Activated T-helper 1 cell treated with anti-CD3 and anti-CD28 coated beads, Interleukin-12 subunit alpha, Interleukin-12 subunit beta, Interleukin-2, Interleukin-4 antibody, amounts not matched to agents 30 ng/mL and 10 ng/mL and 1 ng/mL, durations not matched to agents 14 hours and 24 hours and 36 hours (primary cell): Measurements from ENCODE around the gene CD7. TPM values are rescaled to one million over a fixed set of nuclear protein-coding genes. Genes with fewer than 3 reads are reported as not detected.

Source experiments
- DNase-seq: peaks from one replicate; pipeline ENCODE4 v3.0.0; 2021; ENCODE audit warnings: low spot score
- H3K27ac Mint-ChIP-seq: one replicate; pipeline ENCODE4 v1.8.0; 2021; ENCODE audit warnings: mild to moderate bottlenecking, mixed read lengths
- H3K27me3 Mint-ChIP-seq: one replicate; pipeline ENCODE4 v1.8.0; 2022; ENCODE audit warnings: mild to moderate bottlenecking, moderate library complexity, mixed read lengths; ENCODE audit not compliant: insufficient read depth
- H3K36me3 Mint-ChIP-seq: one replicate; pipeline ENCODE4 v1.8.0; 2021; ENCODE audit warnings: low read depth, mixed read lengths
- H3K4me1 Mint-ChIP-seq: one replicate; pipeline ENCODE4 v1.8.0; 2021; ENCODE audit warnings: low read depth, mixed read lengths
- H3K4me3 Mint-ChIP-seq: one replicate; pipeline ENCODE4 v1.8.0; 2021; ENCODE audit warnings: mild to moderate bottlenecking, moderate library complexity, mixed read lengths
- H3K9me3 Mint-ChIP-seq: one replicate; pipeline ENCODE4 v1.8.0; 2021; ENCODE audit warnings: mixed read lengths
- intact Hi-C: fragments of 100-400 bp; cut with micrococcal nuclease; formaldehyde crosslinking; loops from one replicate; pipeline ENCODE4 v1.15.1; 2024
- total RNA-seq: library from RNA; stranded (reverse); gene quantifications from 2 replicates; pipeline ENCODE4 v1.2.3, GENCODE V29; 2022

CD7 gene
- total RNA-seq, 1 donor from 2014 or later, result 455 TPM

- peaks cover 4% of the 10 kb centered on the region for H3K36me3 Mint-ChIP-seq
- peak; percentile 51 for DNase-seq
- H3K27me3 Mint-ChIP-seq, result no peaks in the 10 kb centered on the region
- peak overlapping the region; percentile 89 for H3K4me3 Mint-ChIP-seq
- peak overlapping the region; percentile 98 for H3K27ac Mint-ChIP-seq
- intact Hi-C loops, result loop anchor here (1.0 to 10.0 kb wide), 3 partner anchors 22 to 435 kb away; partner anchors contain the start of genes CENPX, LRRC45 and P4HB
- H3K9me3 Mint-ChIP-seq, result no peaks in the 10 kb centered on the region
- peaks cover 84% of the 10 kb centered on the region for H3K4me1 Mint-ChIP-seq
Observed at GRCh38 chr17:82299452-82299851, 18.0 kb downstream of the CD7 start.

GRCh38 chr17:82298538-82299421 is 18.6 kb downstream of the CD7 start:
- H3K27ac Mint-ChIP-seq, result peak overlapping the region; percentile 98
- no peaks in the 10 kb centered on the region for H3K27me3 Mint-ChIP-seq
- intact Hi-C loops, result loop anchor here (1.0 to 10.0 kb wide), 5 partner anchors 23 to 434 kb away; partner anchors contain the start of genes CENPX, CSNK1D, LRRC45 and P4HB
- H3K36me3 Mint-ChIP-seq, result peaks cover 4% of the 10 kb centered on the region
- DNase-seq, result no peak
- peaks cover 90% of the 10 kb centered on the region for H3K4me1 Mint-ChIP-seq
- H3K4me3 Mint-ChIP-seq, result peak overlapping the region; percentile 89
- no peaks in the 10 kb centered on the region for H3K9me3 Mint-ChIP-seq

- Mint-ChIP-seq H3K4me3 (peak overlapping the region; percentile 89), H3K27me3 (no peaks in the 10 kb centered on the region), H3K36me3 (peaks cover 4% of the 10 kb centered on the region), H3K9me3 (no peaks in the 10 kb centered on the region), H3K27ac (peak overlapping the region; percentile 98), H3K4me1 (peaks cover 85% of the 10 kb centered on the region)
- peak; percentile 91 for DNase-seq
- intact Hi-C loops, result loop anchor here (1.0 to 10.0 kb wide), 6 partner anchors 8 to 433 kb away; partner anchors contain the start of genes CENPX, CSNK1D, LRRC45 and P4HB
Observed at GRCh38 chr17:82297714-82298537, 19.5 kb downstream of the CD7 start.

GRCh38 chr17:82297280-82297713 is 20.1 kb downstream of the CD7 start:
- Mint-ChIP-seq H3K9me3 (no peaks in the 10 kb centered on the region), H3K36me3 (peaks cover 4% of the 10 kb centered on the region), H3K27me3 (no peaks in the 10 kb centered on the region), H3K4me1 (peaks cover 79% of the 10 kb centered on the region), H3K27ac (peak overlapping the region; percentile 98), H3K4me3 (peak overlapping the region; percentile 89)
- DNase-seq, result peak; percentile 87
- intact Hi-C loops, result loop anchor here (1.0 to 10.0 kb wide), 4 partner anchors 9 to 432 kb away; partner anchors contain the start of genes CENPX, LRRC45 and P4HB

- Mint-ChIP-seq H3K27me3 (no peaks in the 10 kb centered on the region), H3K4me3 (peak overlapping the region; percentile 89), H3K4me1 (peaks cover 75% of the 10 kb centered on the region), H3K36me3 (peaks cover 4% of the 10 kb centered on the region), H3K27ac (peak overlapping the region; percentile 98), H3K9me3 (no peaks in the 10 kb centered on the region)
- intact Hi-C loops, result loop anchor here (1.0 to 10.0 kb wide), 4 partner anchors 10 to 432 kb away; partner anchors contain the start of genes CENPX, LRRC45 and P4HB
- DNase-seq, result no peak
Observed at GRCh38 chr17:82296511-82297279, 20.7 kb downstream of the CD7 start.

- no peak for DNase-seq
- Mint-ChIP-seq H3K9me3 (no peaks in the 10 kb centered on the region), H3K27ac (peak overlapping the region; percentile 49), H3K4me1 (peaks cover 68% of the 10 kb centered on the region), H3K4me3 (peak overlapping the region; percentile 3), H3K27me3 (no peaks in the 10 kb centered on the region), H3K36me3 (peaks cover 4% of the 10 kb centered on the region)
- intact Hi-C loops, result loop anchor here (10.0 kb wide), 2 partner anchors 271 to 431 kb away; partner anchors contain the start of genes CENPX, LRRC45 and P4HB
Observed at GRCh38 chr17:82295472-82295814, 22.0 kb downstream of the CD7 start.

GRCh38 chr17:82294064-82294773 is 23.2 kb downstream of the CD7 start:
- peaks cover 5% of the 10 kb centered on the region for H3K36me3 Mint-ChIP-seq
- intact Hi-C loops, result loop anchor here (10.0 kb wide), 2 partner anchors 269 to 429 kb away; partner anchors contain the start of genes CENPX, LRRC45 and P4HB
- H3K9me3 Mint-ChIP-seq, result no peaks in the 10 kb centered on the region
- peak overlapping the region; percentile 85 for H3K27ac Mint-ChIP-seq
- peaks cover 58% of the 10 kb centered on the region for H3K4me1 Mint-ChIP-seq
- no peaks in the 10 kb centered on the region for H3K27me3 Mint-ChIP-seq
- H3K4me3 Mint-ChIP-seq, result peak overlapping the region; percentile 70
- DNase-seq, result no peak

GRCh38 chr17:82292251-82293154 is 24.9 kb downstream of the CD7 start:
- Mint-ChIP-seq H3K4me1 (peaks cover 48% of the 10 kb centered on the region), H3K4me3 (peak overlapping the region; percentile 90), H3K36me3 (peaks cover 6% of the 10 kb centered on the region), H3K27ac (peak overlapping the region; percentile 93), H3K27me3 (peaks cover 2% of the 10 kb centered on the region), H3K9me3 (no peaks in the 10 kb centered on the region)
- intact Hi-C loops, result loop anchor here (1.0 to 10.0 kb wide), 6 partner anchors 9 to 428 kb away; partner anchors contain the start of genes CENPX, CSNK1D, CYBC1 and LRRC45
- DNase-seq, result peak; percentile 92

- no peak for DNase-seq
- intact Hi-C loops, result loop anchor here (1.0 to 10.0 kb wide), 6 partner anchors 8 to 427 kb away; partner anchors contain the start of genes CENPX, CSNK1D, CYBC1 and LRRC45
- Mint-ChIP-seq H3K36me3 (peaks cover 6% of the 10 kb centered on the region), H3K4me3 (peak overlapping the region; percentile 80), H3K4me1 (peaks cover 41% of the 10 kb centered on the region), H3K27ac (peak overlapping the region; percentile 68), H3K9me3 (no peaks in the 10 kb centered on the region), H3K27me3 (peaks cover 2% of the 10 kb centered on the region)
Observed at GRCh38 chr17:82291582-82292250, 25.7 kb downstream of the CD7 start.
